Measurements from ENCODE around the gene MARK1. TPM values are rescaled to one million over a fixed set of nuclear protein-coding genes. Genes with fewer than 3 reads are reported as not detected.

MARK1 gene
- total RNA-seq, 1 donor from 2014 or later = 2.4 TPM

DNA sequence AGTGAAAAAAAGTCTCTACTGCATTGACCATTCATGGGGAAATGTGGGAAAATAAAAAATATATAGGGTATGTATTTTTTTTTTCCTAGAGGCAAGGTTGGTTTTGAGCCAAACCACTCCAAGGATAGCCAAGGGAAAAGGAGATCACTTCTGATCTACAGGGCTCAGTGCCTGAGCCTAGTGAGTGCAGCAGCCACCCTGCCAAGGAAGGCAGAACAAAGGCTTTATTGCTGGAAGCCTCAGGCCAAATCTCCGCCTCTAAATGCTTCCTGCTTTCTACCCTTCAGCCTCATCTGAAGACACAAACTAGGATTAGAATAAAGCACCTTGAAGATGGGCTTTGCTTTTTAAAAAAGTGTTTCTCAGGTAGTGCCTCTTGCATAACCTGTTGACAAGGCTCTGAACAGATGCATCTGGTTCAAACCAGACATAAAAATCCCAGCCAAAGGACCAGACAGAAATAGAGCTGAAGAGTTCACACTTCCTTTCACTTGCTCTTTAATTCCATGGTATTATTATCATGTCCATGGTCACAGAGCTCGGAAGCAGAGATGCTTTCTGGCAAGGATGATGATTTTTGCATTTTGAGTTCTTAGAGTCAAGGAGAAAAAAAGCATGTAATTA, 172.7 kb downstream of the MARK1 start:
- intact Hi-C loops (cut with DNase I) = no loop called here
- H3K27me3 ChIP-seq (ENCODE audit: low read depth) = no peaks in the 10 kb centered on the region
- no peaks in the 10 kb centered on the region for H3K9me3 ChIP-seq
- H3K4me1 ChIP-seq = no peaks in the 10 kb centered on the region
- ATAC-seq = no peak
- TF ChIP-seq, protein P1, sequence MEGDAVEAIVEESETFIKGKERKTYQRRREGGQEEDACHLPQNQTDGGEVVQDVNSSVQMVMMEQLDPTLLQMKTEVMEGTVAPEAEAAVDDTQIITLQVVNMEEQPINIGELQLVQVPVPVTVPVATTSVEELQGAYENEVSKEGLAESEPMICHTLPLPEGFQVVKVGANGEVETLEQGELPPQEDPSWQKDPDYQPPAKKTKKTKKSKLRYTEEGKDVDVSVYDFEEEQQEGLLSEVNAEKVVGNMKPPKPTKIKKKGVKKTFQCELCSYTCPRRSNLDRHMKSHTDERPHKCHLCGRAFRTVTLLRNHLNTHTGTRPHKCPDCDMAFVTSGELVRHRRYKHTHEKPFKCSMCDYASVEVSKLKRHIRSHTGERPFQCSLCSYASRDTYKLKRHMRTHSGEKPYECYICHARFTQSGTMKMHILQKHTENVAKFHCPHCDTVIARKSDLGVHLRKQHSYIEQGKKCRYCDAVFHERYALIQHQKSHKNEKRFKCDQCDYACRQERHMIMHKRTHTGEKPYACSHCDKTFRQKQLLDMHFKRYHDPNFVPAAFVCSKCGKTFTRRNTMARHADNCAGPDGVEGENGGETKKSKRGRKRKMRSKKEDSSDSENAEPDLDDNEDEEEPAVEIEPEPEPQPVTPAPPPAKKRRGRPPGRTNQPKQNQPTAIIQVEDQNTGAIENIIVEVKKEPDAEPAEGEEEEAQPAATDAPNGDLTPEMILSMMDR (IDR thresholded peaks at IDR 0.05) = no peak
- H3K4me3 ChIP-seq = no peak overlapping the region
- H3K36me3 ChIP-seq = peaks cover 14% of the 10 kb centered on the region
- no peak for DNase-seq
- H3K27ac ChIP-seq = no peak overlapping the region

DNA sequence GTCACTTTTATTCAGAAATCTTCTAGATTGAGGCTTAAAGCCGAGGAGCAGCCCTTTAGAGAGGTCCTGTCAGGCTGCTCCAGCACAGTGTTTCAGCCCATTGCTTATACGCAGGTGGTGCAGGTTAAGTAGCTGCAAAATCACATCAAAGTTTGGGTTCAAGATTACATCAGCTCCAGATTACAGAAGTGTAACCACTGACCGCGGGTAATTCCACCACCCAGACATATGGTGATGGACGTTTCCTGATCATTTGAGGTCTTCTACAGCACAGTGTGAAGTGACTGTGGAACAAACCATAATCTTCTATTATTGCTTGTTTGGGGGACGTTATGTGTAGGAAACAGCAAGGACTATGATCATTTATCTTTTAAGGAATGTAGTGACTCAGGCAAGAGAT, 174.0 kb downstream of the MARK1 start:
- intact Hi-C loops (cut with DNase I) = no loop called here
- no peaks in the 10 kb centered on the region for H3K27me3 ChIP-seq (ENCODE audit: low read depth)
- no peak for DNase-seq
- H3K36me3 ChIP-seq = peaks cover 10% of the 10 kb centered on the region
- H3K9me3 ChIP-seq = no peaks in the 10 kb centered on the region
- H3K4me3 ChIP-seq = no peak overlapping the region
- H3K27ac ChIP-seq = no peak overlapping the region
- no peak for ATAC-seq
- no peaks in the 10 kb centered on the region for H3K4me1 ChIP-seq
- TF ChIP-seq, protein P1 (IDR thresholded peaks at IDR 0.05) = no peak

DNA sequence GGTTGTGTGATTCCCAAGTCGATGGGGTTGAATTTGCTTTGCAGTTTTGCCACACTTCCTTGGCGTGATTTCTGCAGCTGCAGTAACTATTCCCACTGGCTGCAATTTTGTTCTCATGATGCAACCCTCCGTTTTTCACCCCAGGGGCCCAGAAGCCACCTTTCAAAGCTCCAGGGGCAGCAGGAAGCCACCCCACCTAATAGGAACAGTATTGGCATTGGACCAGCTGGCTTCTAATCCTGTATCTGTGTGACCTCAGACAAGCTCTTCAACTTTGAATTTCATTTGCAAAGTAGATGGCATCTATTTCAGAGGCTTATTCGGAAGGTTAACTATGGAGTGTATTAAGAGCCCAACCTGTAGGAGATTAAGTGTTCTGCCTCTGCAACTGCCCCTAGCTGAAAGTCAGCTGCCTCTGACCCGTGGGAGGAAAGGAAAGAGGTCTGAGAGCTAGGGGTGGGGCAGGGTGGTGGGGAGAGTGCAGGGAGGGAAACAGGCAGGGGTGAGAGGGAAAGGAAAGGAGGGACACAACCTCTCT, 174.9 kb downstream of the MARK1 start:
- Histone ChIP-seq H3K4me1 (no peaks in the 10 kb centered on the region), H3K27me3 (ENCODE audit: low read depth) (no peaks in the 10 kb centered on the region), H3K36me3 (peaks cover 2% of the 10 kb centered on the region), H3K4me3 (no peak overlapping the region), H3K27ac (no peak overlapping the region), H3K9me3 (no peaks in the 10 kb centered on the region)
- TF ChIP-seq, protein P1 (IDR thresholded peaks at IDR 0.05) = no peak
- intact Hi-C loops (cut with DNase I) = no loop called here
- DNase-seq (no peak), ATAC-seq (no peak)

DNA sequence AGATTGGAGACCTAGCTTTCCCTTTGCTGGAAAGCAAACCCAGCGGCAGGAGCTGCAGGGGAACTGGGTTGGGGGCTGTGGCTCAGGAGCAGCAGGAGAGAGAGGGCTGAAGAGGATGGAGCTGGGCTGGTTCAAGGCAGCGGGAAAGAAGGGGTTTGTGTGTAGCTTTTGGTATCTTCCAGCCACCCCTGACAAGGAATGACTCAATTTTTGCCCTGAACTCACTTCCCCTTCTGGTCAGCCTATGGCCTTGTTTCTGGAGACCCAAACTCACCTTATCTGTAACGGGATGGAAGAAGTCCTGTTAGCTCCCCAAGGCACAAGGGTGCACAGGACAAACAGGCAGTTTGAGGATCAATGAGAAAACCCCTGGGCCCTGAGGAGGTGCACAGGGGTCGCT, 175.4 kb downstream of the MARK1 start:
- Histone ChIP-seq H3K36me3 (no peaks in the 10 kb centered on the region), H3K4me3 (no peak overlapping the region), H3K9me3 (no peaks in the 10 kb centered on the region), H3K4me1 (no peaks in the 10 kb centered on the region), H3K27ac (no peak overlapping the region), H3K27me3 (ENCODE audit: low read depth) (no peaks in the 10 kb centered on the region)
- no peak for ATAC-seq
- no peak for DNase-seq
- TF ChIP-seq, protein P1 (IDR thresholded peaks at IDR 0.05) = no peak
- intact Hi-C loops (cut with DNase I) = no loop called here

DNA sequence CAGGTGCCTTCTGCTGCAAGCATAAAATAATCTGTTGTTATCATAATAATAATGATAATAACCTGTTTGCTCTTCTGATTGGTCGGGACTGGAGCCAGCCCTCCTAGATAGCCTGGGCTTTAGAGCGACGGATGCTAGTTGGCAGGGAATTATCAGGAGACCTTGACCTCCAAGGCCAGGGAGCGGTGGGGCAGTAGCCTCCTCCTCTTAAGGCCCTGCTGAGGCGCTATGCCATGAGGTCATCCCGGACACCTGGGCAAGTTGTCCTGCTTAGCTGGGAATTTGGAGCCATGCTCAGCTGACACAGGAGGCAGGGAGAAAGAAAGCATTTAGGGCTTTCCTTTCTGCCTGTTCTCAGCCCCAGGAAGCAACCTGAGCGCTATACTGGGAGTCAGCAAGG, 177.8 kb downstream of the MARK1 start:
- H3K4me3 ChIP-seq = no peak overlapping the region
- H3K27ac ChIP-seq = no peak overlapping the region
- H3K9me3 ChIP-seq = no peaks in the 10 kb centered on the region
- H3K4me1 ChIP-seq = no peaks in the 10 kb centered on the region
- TF ChIP-seq, protein P1 (IDR thresholded peaks at IDR 0.05) = no peak
- intact Hi-C loops (cut with DNase I) = no loop called here
- no peaks in the 10 kb centered on the region for H3K27me3 ChIP-seq (ENCODE audit: low read depth)
- no peaks in the 10 kb centered on the region for H3K36me3 ChIP-seq
- DNase-seq (no peak), ATAC-seq (no peak)
